Endothelial cell of umbilical vein (primary cell): Measurements from ENCODE around the gene MALSU1. TPM values are rescaled to one million over a fixed set of nuclear protein-coding genes. Genes with fewer than 3 reads are reported as not detected.

Experiments used
- BruUV-seq: library from RNA; stranded (reverse); fragments of 400-500 nt; replicated peaks from 2 replicates; lab custom pipeline; 2021; lab: Mats Ljungman, UMichigan
- CTCF ChIA-PET: fragments of 300-600, 350-600 bp; sonication (Branson Sonifier 250); formaldehyde crosslinking; loops from one replicate; lab custom pipeline; 2021; ENCODE audit warnings: antibody characterized with exemption, inconsistent platforms; lab: Charles Lee
- POLR2A ChIA-PET: fragments of 300-600, 350-600 bp; sonication (Branson Sonifier 250); formaldehyde crosslinking; loops from one replicate; lab custom pipeline; 2021; ENCODE audit warnings: antibody characterized with exemption, inconsistent platforms; lab: Charles Lee
- DNase-seq: peaks from one replicate; pipeline ENCODE4 v3.0.0-alpha.2; 2011; ENCODE audit warnings: low read depth, low spot score
- FAIRE-seq: peaks from 2 replicates; lab custom pipeline; 2011; peaks lifted over from hg19 to GRCh38; lab: Jason Lieb, UNC
- H2AFZ ChIP-seq: 2 replicates; pipeline ENCODE4 v1.6.0; 2012; ENCODE audit warnings: low read depth, low read length, control low read depth, inconsistent platforms
- H3K27ac ChIP-seq: 2 replicates; pipeline ENCODE4 v1.5.1; 2011; ENCODE audit warnings: low read depth, mild to moderate bottlenecking, control low read depth, low read length, moderate library complexity; ENCODE audit not compliant: insufficient read depth
- H3K27me3 ChIP-seq, 2 experiments: 2 replicates each; pipeline versions ENCODE4 v1.6.0 to v1.6.1; 2011; ENCODE audit warnings: low read length in 2 of 2, mixed read lengths in 1 of 2; ENCODE audit not compliant: control insufficient read depth in 2 of 2, insufficient read depth in 2 of 2
- H3K36me3 ChIP-seq, 2 experiments: 2 replicates in 1 of 2; 3 replicates in 1 of 2; pipeline ENCODE4 v1.5.1; 2011; ENCODE audit warnings: low read length in 2 of 2, mild to moderate bottlenecking in 1 of 2, moderate library complexity in 1 of 2; ENCODE audit not compliant: control insufficient read depth in 2 of 2, insufficient read depth in 2 of 2; ENCODE audit errors: extremely low read depth in 1 of 2
- H3K4me1 ChIP-seq: 3 replicates; pipeline ENCODE4 v1.5.1; 2011; ENCODE audit warnings: mild to moderate bottlenecking, low read length; ENCODE audit not compliant: control insufficient read depth, insufficient read depth; ENCODE audit errors: extremely low read depth
- H3K4me2 ChIP-seq: 2 replicates; pipeline ENCODE4 v1.6.1; 2011; ENCODE audit warnings: low read length, control low read depth, mixed read lengths; ENCODE audit not compliant: insufficient read depth
- H3K4me3 ChIP-seq, 3 experiments: fragments of 200-600 bp in 1 of 3; sonication (generic), shearing (Covaris generic) in 1 of 3; replicated peaks in 1 of 3; 2 replicates each; pipeline ENCODE4 v1.5.1; 2011 to 2016; ENCODE audit warnings: control low read depth in 3 of 3, low read length in 3 of 3, mild to moderate bottlenecking in 2 of 3, inconsistent platforms in 1 of 3, low read depth in 1 of 3, moderate library complexity in 1 of 3; ENCODE audit not compliant: insufficient read depth in 1 of 3
- H3K79me2 ChIP-seq: 2 replicates; pipeline ENCODE4 v1.6.0; 2012; ENCODE audit warnings: low read length, inconsistent platforms; ENCODE audit not compliant: control insufficient read depth, insufficient read depth
- H3K9ac ChIP-seq: replicated peaks from 2 replicates; pipeline ENCODE3; 2011; ENCODE audit warnings: low read length, control low read depth; ENCODE audit not compliant: insufficient read depth; ENCODE audit errors: extremely low read depth
- H3K9me1 ChIP-seq: replicated peaks from 3 replicates; pipeline ENCODE4 v1.6.0; 2011; ENCODE audit warnings: mild to moderate bottlenecking, low read length; ENCODE audit not compliant: control insufficient read depth, insufficient read depth; ENCODE audit errors: extremely low read depth
- H3K9me3 ChIP-seq: replicated peaks from 2 replicates; pipeline ENCODE4 v1.5.1; 2012; ENCODE audit warnings: low read length, inconsistent platforms; ENCODE audit not compliant: control insufficient read depth, insufficient read depth
- H4K20me1 ChIP-seq: replicated peaks from 2 replicates; pipeline ENCODE3; 2011; ENCODE audit warnings: mild to moderate bottlenecking, low read length; ENCODE audit not compliant: control insufficient read depth, insufficient read depth; ENCODE audit errors: extremely low read depth
- EZH2 ChIP-seq: IDR thresholded peaks from 2 replicates; pipeline ENCODE4 v1.6.1; 2012; ENCODE audit warnings: borderline replicate concordance, low read depth, mild to moderate bottlenecking, moderate library complexity, low read length, inconsistent platforms; ENCODE audit not compliant: severe bottlenecking
- FOS ChIP-seq: IDR thresholded peaks from 2 replicates; pipeline ENCODE4 v1.6.1; 2011; ENCODE audit warnings: mild to moderate bottlenecking, low read length, moderate library complexity, borderline replicate concordance; ENCODE audit not compliant: insufficient read depth
- GATA2 ChIP-seq: IDR thresholded peaks from 2 replicates; pipeline ENCODE4 v1.7.0; 2011; ENCODE audit warnings: low read depth, mild to moderate bottlenecking, moderate library complexity, mixed read lengths, low read length; ENCODE audit not compliant: insufficient read length, insufficient read depth
- JUN ChIP-seq: IDR thresholded peaks from 2 replicates; pipeline ENCODE4 v1.6.1; 2011; ENCODE audit warnings: borderline replicate concordance, low read depth; ENCODE audit not compliant: insufficient read length, insufficient read depth
- MYC ChIP-seq: IDR thresholded peaks from one replicate; pipeline ENCODE4 v1.6.1; 2011; ENCODE audit warnings: mild to moderate bottlenecking, low read depth, low read length
- POLR2A ChIP-seq: IDR thresholded peaks from 2 replicates; pipeline ENCODE4 v1.6.1; 2012; ENCODE audit warnings: low read depth, mild to moderate bottlenecking, control low read depth, low read length
- POLR2AphosphoS5 ChIP-seq: IDR thresholded peaks from 2 replicates; pipeline ENCODE4 v1.6.1; 2012; ENCODE audit warnings: low read depth, mild to moderate bottlenecking, control low read depth, low read length, moderate library complexity; ENCODE audit not compliant: insufficient read depth
- dilution Hi-C: fragments of 300-500 bp; cut with MboI; formaldehyde crosslinking; loops from one replicate; pipeline ENCODE4 v1.15.0; 2019; ENCODE audit warnings: low sequenced_read_pairs; ENCODE audit not compliant: extremely low pct_ligation_motif_present
- intact Hi-C: fragments of 100-400 bp; cut with micrococcal nuclease; formaldehyde crosslinking; loops from one replicate; pipeline ENCODE4 v1.10.0; 2022
- polyA plus RNA-seq, 4 experiments: library from polyadenylated mRNA; depleted of rRNA in 3 of 4; stranded (reverse) in 3 of 4; unstranded in 1 of 4; fragments of >200 nt; gene quantifications; 2 replicates each; pipeline versions ENCODE4 v1.2.1 to v1.2.3, GENCODE V29; 2011 to 2012; ENCODE audit warnings: missing spikeins in 1 of 4
- total RNA-seq: library from RNA; stranded (reverse); gene quantifications from 2 replicates; pipeline ENCODE4 v1.2.3, GENCODE V29; 2021
- TF ChIP-seq, protein P1 (sequence below): IDR thresholded peaks from 2 replicates; pipeline ENCODE4 v1.6.1; 2011; ENCODE audit not compliant: insufficient read depth, insufficient read length
- TF ChIP-seq, protein P2 (sequence below), 2 donors: IDR thresholded peaks; 1 replicate in 1 of 2; 2 replicates in 1 of 2; pipeline ENCODE4 v1.5.1; 2011; ENCODE audit warnings: low read length in 2 of 2, mild to moderate bottlenecking in 2 of 2, moderate library complexity in 2 of 2, control low read depth in 1 of 2, inconsistent platforms in 1 of 2, low read depth in 1 of 2; ENCODE audit not compliant: insufficient read depth in 1 of 2; ENCODE audit errors: extremely low read depth in 1 of 2

MALSU1 gene
- total and polyA plus RNA-seq, 2 donors (not counting 3 experiments of a cell fraction or from before 2014, with no cell fraction given), result 62.6 to 68.0 TPM

DNA sequence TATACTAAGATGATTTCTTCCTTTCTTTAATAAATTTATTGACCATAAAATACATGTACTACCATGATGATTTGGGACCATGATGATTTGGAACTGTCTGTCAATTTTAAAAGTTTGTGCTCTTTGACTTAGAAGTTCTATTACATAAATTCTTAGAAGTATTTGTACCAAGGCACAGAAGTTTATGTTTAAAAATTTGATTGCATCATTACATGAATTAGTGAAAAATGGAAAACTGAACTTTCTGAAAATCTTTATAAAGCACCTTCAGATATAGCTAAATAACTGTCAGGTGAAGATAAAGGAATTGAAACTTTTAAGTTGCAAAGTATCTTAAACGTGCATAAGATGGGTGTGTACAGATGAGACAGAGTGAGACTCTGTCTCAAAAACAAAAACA, 32.0 kb downstream of the MALSU1 start:
- dilution Hi-C loops, result no loop called here
- Histone ChIP-seq H3K27ac (no peak overlapping the region), H3K27me3 (no peaks in the 10 kb centered on the region), H3K4me2 (no peak overlapping the region), H2AFZ (no peak overlapping the region), H3K79me2 (peaks cover 61% of the 10 kb centered on the region), H3K9ac (no peak overlapping the region), H3K4me3 (no peak overlapping the region), H3K4me1 (peaks cover 41% of the 10 kb centered on the region), H3K36me3 (peaks cover 4 to 16% of the 10 kb centered on the region in 2 experiments), H3K9me3 (no peaks in the 10 kb centered on the region), H4K20me1 (no peaks in the 10 kb centered on the region), H3K9me1 (no peaks in the 10 kb centered on the region)
- no TSS peak for BruUV-seq
- ChIA-PET POLR2A (interaction anchor here (0.5 kb wide), 1 partner anchor 190 kb away, joined by 3 read pairs; no protein-coding TSS in a partner anchor), CTCF (no interaction called here)
- intact Hi-C loops, result no loop called here
- TF ChIP-seq, protein P1, sequence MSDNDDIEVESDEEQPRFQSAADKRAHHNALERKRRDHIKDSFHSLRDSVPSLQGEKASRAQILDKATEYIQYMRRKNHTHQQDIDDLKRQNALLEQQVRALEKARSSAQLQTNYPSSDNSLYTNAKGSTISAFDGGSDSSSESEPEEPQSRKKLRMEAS, result no peak
- no peak for TF ChIP-seq FOS
- FAIRE-seq, result no peak
- no peak for DNase-seq

DNA sequence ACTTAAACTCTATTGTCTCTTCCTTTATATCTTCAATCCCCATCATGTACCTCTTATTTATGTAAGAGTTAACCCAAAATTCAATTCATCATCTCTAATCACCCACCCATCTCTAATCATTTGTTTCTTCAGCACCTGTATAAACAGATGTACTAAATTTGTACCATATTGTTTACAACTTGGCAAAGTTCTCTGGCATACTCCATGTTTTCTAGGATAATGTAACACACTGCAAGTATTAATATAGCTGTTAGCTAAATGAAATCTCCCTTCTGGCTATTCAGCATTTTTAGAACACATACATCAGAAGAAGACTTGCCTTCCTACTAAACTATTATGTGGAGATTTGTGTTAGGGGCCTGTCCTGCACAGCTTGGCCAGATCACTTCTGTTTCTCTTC, 33.1 kb downstream of the MALSU1 start:
- BruUV-seq, result no TSS peak
- Histone ChIP-seq H3K4me2 (peak overlapping the region; percentile 23), H3K9me3 (no peaks in the 10 kb centered on the region), H3K4me1 (peaks cover 46% of the 10 kb centered on the region), H3K9ac (no peak overlapping the region), H3K36me3 (peaks cover 4 to 17% of the 10 kb centered on the region in 2 experiments), H4K20me1 (no peaks in the 10 kb centered on the region), H2AFZ (no peak overlapping the region), H3K27ac (peak overlapping the region; percentile 93), H3K4me3 (no peak overlapping the region), H3K9me1 (no peaks in the 10 kb centered on the region), H3K79me2 (peaks cover 57% of the 10 kb centered on the region), H3K27me3 (no peaks in the 10 kb centered on the region)
- CTCF ChIA-PET, result interaction anchor here (0.6 to 1.7 kb wide), 2 partner anchors 17 to 26 kb away, joined by 3 to 6 read pairs; no protein-coding TSS in a partner anchor
- DNase-seq (peak; percentile 55), FAIRE-seq (no peak)
- intact Hi-C loops, result no loop called here
- dilution Hi-C loops, result no loop called here
- TF ChIP-seq MYC (no peak), JUN (no peak), POLR2A (no peak), EZH2 (no peak), POLR2AphosphoS5 (no peak), GATA2 (no peak), FOS (no peak)
- TF ChIP-seq, protein P2, sequence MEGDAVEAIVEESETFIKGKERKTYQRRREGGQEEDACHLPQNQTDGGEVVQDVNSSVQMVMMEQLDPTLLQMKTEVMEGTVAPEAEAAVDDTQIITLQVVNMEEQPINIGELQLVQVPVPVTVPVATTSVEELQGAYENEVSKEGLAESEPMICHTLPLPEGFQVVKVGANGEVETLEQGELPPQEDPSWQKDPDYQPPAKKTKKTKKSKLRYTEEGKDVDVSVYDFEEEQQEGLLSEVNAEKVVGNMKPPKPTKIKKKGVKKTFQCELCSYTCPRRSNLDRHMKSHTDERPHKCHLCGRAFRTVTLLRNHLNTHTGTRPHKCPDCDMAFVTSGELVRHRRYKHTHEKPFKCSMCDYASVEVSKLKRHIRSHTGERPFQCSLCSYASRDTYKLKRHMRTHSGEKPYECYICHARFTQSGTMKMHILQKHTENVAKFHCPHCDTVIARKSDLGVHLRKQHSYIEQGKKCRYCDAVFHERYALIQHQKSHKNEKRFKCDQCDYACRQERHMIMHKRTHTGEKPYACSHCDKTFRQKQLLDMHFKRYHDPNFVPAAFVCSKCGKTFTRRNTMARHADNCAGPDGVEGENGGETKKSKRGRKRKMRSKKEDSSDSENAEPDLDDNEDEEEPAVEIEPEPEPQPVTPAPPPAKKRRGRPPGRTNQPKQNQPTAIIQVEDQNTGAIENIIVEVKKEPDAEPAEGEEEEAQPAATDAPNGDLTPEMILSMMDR (IDR thresholded peaks at IDR 0.05; ENCODE audit: extremely low read depth in 1 of 2, insufficient read depth in 1 of 2, low read depth in 1 of 2, low read length in 2 of 2), result no peak
- TF ChIP-seq, protein P1, result no peak
- POLR2A ChIA-PET, result interaction anchor here (0.6 kb wide), 1 partner anchor 192 kb away, joined by 3 read pairs; no protein-coding TSS in a partner anchor
